GM21619 (cell line): ENCODE measurements around the gene IGSF3.
A peak's percentile ranks its signal among the peaks of the same experiment; 100 is the strongest.

ENCODE experiments used
- ATAC-seq: cut with Tn5 transposase; IDR thresholded peaks from one replicate; pipeline ENCODE4 v1.9.1; 2021; ENCODE audit not compliant: unreplicated experiment

IGSF3 gene

GRCh38 chr1:116561563-116561962, 106.0 kb downstream of the IGSF3 start:
- no peak for ATAC-seq

GRCh38 chr1:116560704-116561490, 106.6 kb downstream of the IGSF3 start:
- ATAC-seq: no peak

- peak; percentile 40 for ATAC-seq
Observed at GRCh38 chr1:116559304-116559761, 108.2 kb downstream of the IGSF3 start.

- ATAC-seq: no peak
Observed at GRCh38 chr1:116558571-116558970, 109.0 kb downstream of the IGSF3 start.

- no peak for ATAC-seq
Observed at GRCh38 chr1:116558140-116558549, 109.4 kb downstream of the IGSF3 start.

- no peak for ATAC-seq
Observed at GRCh38 chr1:116557323-116557878, 110.1 kb downstream of the IGSF3 start.

- peak; percentile 55 for ATAC-seq
Observed at GRCh38 chr1:116556289-116557006, 111.1 kb downstream of the IGSF3 start.

- ATAC-seq: no peak
Observed at GRCh38 chr1:116554924-116555323, 112.6 kb downstream of the IGSF3 start.

- no peak for ATAC-seq
Observed at GRCh38 chr1:116553386-116554115, 114.0 kb downstream of the IGSF3 start.

- ATAC-seq: no peak
Observed at GRCh38 chr1:116546354-116546977, 121.1 kb downstream of the IGSF3 start.

GRCh38 chr1:116545359-116545705, 122.2 kb downstream of the IGSF3 start:
- ATAC-seq: no peak

GRCh38 chr1:116544588-116545358, 122.8 kb downstream of the IGSF3 start:
- ATAC-seq: peak; percentile 47

- peak; percentile 46 for ATAC-seq
Observed at GRCh38 chr1:116540088-116540487, 127.4 kb downstream of the IGSF3 start.

GRCh38 chr1:116538544-116538943, 129.0 kb downstream of the IGSF3 start:
- peak; percentile 71 for ATAC-seq

- no peak for ATAC-seq
Observed at GRCh38 chr1:116537898-116538297, 129.6 kb downstream of the IGSF3 start.

- no peak for ATAC-seq
Observed at GRCh38 chr1:116537040-116537831, 130.3 kb downstream of the IGSF3 start.

GRCh38 chr1:116534014-116534739, 133.4 kb downstream of the IGSF3 start:
- ATAC-seq: no peak

GRCh38 chr1:116533429-116533820, 134.1 kb downstream of the IGSF3 start:
- no peak for ATAC-seq
